Measurements from ENCODE around the gene MKNK1.

DNA sequence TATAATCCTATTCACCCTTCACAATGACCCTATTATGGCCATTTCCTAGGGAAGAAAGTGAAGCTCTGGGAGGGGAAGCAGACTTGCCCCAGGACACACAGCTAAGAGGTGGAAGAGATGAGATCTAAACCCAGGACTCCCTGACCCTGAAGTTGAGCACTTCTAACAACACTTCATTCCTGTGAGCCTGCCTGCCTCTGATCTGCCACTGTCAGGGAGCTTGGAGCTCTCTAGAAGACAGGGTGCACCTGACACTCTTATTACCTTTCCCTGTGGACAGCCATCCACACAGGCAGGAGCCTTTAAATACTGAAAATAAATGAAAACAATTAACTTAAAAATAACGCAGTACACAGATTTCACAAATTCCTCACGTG lies 599 bp downstream of the MKNK1 start:
- TF ChIP-seq, protein P1, sequence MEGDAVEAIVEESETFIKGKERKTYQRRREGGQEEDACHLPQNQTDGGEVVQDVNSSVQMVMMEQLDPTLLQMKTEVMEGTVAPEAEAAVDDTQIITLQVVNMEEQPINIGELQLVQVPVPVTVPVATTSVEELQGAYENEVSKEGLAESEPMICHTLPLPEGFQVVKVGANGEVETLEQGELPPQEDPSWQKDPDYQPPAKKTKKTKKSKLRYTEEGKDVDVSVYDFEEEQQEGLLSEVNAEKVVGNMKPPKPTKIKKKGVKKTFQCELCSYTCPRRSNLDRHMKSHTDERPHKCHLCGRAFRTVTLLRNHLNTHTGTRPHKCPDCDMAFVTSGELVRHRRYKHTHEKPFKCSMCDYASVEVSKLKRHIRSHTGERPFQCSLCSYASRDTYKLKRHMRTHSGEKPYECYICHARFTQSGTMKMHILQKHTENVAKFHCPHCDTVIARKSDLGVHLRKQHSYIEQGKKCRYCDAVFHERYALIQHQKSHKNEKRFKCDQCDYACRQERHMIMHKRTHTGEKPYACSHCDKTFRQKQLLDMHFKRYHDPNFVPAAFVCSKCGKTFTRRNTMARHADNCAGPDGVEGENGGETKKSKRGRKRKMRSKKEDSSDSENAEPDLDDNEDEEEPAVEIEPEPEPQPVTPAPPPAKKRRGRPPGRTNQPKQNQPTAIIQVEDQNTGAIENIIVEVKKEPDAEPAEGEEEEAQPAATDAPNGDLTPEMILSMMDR (conservative IDR thresholded peaks at IDR 0.05 in 1 of 2, IDR thresholded peaks at IDR 0.05 in 1 of 2; ENCODE audit: extremely low read depth in 1 of 2, insufficient read depth in 1 of 2, low read depth in 1 of 2, low read length in 2 of 2): no peak
- no peak for TF ChIP-seq EZH2 (IDR thresholded peaks at IDR 0.05; ENCODE audit: borderline replicate concordance, low read length)

All from mammary epithelial cell (primary cell).